Subcutaneous adipose tissue (tissue), 4 donors: ENCODE measurements around the gene VGLL4. TPM values are rescaled to one million over a fixed set of nuclear protein-coding genes. Genes with fewer than 3 reads are reported as not detected.

Experiments
- total RNA-seq, 4 donors: library from RNA; depleted of rRNA; stranded (reverse); fragments of >200 nt; gene quantifications; one replicate each; pipeline ENCODE4 v1.1.0, GENCODE V29; 2016
- TF ChIP-seq, protein P1 (sequence below): fragments of 450-650 bp; IDR thresholded peaks from one replicate; pipeline ENCODE4 v1.5.1; 2016; ENCODE audit warnings: low read depth, mild to moderate bottlenecking, control low read depth, antibody characterized with exemption, moderate library complexity

VGLL4 gene
- total RNA-seq, 4 donors from 2014 or later: 37.6 to 47.8 (median 40.4) TPM

DNA sequence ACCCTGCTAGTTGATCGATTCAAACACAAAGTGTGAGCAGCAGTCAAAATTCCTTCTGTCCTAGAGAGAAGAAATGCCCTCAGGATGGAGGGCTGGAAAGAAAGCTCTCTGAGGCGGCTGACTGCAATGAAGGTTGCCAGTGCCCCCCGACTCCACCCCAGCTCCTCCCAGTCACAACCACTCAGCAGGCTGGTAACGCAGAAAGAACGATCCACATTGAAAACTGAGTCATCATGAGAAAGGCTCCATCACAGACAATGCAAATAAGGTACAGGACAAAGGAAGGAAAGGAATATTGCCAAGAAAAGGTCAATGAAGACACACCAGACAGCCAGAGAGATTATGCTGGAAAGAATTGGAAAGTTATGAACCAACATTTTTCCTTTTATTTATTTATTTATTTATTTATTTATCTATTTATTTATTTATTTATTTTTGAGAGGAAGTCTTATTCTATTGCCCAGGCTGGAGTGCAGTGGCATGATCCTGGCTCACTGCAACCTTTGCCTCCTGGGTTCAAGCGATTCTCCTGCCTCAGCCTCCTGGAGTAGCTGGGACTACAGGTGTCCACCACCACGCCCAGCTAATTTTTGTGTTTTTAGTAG lies 17.4 kb upstream of the VGLL4 start:
- TF ChIP-seq, protein P1, sequence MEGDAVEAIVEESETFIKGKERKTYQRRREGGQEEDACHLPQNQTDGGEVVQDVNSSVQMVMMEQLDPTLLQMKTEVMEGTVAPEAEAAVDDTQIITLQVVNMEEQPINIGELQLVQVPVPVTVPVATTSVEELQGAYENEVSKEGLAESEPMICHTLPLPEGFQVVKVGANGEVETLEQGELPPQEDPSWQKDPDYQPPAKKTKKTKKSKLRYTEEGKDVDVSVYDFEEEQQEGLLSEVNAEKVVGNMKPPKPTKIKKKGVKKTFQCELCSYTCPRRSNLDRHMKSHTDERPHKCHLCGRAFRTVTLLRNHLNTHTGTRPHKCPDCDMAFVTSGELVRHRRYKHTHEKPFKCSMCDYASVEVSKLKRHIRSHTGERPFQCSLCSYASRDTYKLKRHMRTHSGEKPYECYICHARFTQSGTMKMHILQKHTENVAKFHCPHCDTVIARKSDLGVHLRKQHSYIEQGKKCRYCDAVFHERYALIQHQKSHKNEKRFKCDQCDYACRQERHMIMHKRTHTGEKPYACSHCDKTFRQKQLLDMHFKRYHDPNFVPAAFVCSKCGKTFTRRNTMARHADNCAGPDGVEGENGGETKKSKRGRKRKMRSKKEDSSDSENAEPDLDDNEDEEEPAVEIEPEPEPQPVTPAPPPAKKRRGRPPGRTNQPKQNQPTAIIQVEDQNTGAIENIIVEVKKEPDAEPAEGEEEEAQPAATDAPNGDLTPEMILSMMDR: no peak

DNA sequence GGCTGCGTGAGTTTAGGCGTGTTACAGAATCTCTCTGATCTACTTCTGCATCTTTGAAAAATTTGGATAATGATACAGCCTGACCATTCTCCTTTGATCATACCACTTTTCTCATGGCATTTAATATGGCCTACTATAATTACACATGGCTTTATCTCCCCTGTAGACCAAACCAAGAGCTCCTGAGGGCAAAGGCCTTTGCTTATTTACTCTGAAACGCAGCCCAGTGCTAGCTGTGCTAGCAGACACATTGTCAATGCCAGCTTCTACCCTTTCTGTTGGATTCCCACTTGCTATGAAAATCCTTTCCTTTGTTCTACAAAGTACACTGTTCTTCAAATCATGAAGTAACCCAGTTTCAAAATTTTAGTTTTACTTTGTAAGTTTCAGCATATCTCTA lies 16.5 kb upstream of the VGLL4 start:
- TF ChIP-seq, protein P1: no peak

DNA sequence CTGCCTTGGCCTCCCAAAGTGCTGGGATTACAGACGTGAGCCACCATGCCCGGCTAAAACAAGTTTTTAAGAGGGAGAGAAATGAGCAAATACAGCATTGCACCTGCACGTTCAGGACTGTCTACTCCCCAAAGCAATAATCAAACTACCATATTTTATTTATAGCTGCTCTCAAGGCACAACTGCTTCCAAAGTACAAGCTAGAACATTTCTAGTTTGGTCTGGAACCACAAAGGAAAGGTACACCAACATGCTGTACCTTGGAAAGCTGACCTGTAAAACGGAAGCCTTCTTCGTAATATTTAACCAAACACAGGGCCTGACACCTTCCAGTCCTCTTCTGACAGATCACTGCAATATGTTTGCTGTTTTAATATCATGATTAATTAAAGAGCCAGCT lies 14.5 kb upstream of the VGLL4 start:
- TF ChIP-seq, protein P1: no peak

DNA sequence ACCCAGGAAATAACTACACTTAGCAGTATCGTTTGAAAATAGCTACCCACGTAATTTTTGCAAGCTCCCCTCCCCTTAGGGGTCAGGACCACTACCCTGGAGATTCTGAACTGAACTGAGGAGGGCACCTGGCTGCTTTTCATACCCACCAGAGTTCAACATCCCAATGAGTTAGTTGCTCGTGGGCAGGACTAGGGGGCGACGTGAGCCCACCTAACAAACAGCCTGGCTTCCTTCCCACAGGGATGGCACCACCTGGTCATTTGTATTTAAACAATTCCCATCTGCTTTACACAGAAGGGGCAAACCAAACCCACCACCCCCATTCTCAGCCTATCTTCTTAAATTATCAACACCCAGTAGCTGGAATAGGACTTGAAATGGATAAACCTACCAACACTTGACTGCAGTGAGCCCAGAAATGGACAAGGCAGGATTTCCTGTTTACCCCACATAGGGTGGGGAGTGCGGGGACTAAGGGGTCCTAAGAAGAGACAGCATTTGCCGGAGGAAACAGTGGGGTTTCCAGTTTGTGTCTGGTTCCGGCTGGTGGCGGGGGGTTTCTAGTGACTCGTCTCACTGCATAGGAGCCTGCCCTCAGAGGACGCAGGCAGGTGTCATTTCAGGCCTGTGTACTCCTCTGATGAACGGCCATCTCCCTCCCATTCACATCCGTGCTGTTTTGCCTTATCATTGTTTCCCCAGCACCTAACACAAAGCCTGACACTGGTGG lies 11.6 kb upstream of the VGLL4 start:
- TF ChIP-seq, protein P1: no peak

DNA sequence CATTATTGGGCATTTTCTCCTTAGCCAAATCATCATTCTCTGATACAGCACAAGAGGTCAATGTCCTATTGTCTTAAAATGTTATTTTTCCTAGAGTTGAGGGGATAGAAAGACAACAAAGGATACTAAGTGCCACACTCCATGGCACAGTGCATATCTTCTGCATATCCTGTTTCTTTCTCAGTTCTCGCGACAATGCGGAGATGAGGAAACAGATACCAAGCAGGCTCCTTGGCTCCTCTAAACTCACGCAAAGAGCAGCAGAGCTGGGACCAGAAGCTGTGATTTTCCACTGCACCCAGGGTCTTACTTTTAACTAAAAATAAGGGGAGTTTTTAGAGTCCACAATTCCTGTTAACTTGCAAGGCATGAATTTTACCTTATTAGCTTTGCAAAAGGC lies 10.5 kb upstream of the VGLL4 start:
- TF ChIP-seq, protein P1: no peak

DNA sequence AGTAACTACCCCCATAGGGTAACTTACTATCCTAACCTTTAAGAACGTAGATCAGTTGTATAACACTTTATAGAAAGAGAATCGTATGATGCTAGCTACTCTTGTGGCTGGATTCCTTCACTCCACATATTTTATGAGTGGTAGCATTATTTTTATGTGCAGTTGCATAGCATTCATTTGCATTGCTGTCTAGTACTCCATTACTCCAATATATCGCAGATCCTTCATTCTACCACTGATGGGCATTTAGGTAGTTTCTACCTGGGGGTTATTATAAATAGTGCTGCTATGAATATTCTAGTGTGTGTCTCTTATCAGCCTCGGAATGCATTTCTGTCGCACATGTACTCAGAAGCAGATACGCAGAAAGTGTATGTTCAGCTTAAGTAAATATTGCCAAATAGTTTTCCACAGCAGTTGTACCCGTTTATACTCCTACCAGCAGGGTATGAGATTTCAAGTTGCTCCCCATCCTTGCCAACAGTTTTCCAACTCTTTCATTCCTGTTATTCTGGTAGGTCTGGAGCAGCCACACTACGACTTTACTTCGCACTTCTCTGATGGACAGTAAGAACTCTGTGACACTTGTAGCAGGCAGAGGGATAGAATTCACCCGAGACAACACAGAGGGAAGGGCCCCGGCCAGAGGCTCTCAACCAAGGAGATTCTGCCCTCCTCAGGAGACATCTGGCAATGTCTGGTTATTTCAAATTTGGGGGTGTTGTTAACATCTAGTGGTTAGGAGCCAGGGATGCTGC lies 9.8 kb upstream of the VGLL4 start:
- TF ChIP-seq, protein P1: no peak

DNA sequence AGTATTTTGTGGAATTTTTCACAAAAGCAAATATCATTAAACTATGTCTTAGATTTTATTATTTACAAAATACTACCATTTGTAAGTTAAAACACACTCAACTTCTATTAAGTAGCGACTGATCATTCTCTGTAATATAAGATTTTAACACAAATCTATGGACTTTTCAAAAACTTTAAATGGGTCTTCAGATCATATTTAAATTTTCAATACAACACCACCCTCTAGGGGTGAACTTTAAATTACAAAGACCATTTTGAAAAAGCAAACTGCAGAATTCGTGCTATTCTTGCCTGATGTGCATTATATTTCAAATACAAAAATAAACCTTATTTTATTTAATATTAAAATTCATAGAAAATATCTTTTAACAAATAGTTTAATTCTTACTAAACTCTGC lies 8.2 kb upstream of the VGLL4 start:
- TF ChIP-seq, protein P1: no peak
